Prostate gland (tissue), 2 donors: Measurements from ENCODE around the gene KCND2.

Experiments
- POLR2A ChIP-seq: fragments of 450-650 bp; IDR thresholded peaks from one replicate; pipeline ENCODE4 v1.6.1; 2016; ENCODE audit warnings: antibody characterized with exemption, mild to moderate bottlenecking
- TF ChIP-seq, protein P1 (sequence below), 4 experiments: fragments of 200-600 bp in 2 of 4; fragments of 450-650 bp in 2 of 4; sonication (generic) in 2 of 4; IDR thresholded peaks; 1 replicate in 3 of 4; 2 replicates in 1 of 4; pipeline ENCODE4 v1.5.1; 2016 to 2019; ENCODE audit warnings: antibody characterized with exemption in 4 of 4, mild to moderate bottlenecking in 2 of 4, moderate library complexity in 2 of 4

DNA sequence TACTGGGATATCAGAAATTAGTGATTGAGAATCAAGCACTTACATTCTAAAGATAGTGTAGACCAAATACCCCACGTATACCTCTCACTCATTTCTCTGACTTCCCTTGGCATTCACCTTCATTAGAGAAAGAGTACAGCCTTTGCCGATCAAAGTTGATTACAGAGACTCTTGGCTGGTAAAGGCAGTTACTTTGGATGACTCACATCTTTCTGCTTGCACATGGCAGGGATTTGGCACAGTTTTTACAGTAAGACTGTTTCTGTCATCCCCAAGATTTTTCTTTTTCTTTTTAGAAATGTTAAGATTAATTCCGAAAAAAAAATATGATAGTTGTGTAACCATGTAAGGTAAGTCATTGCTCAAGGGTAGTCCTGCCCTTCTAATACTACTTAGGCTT, 442.0 kb downstream of the KCND2 start:
- TF ChIP-seq, protein P1, sequence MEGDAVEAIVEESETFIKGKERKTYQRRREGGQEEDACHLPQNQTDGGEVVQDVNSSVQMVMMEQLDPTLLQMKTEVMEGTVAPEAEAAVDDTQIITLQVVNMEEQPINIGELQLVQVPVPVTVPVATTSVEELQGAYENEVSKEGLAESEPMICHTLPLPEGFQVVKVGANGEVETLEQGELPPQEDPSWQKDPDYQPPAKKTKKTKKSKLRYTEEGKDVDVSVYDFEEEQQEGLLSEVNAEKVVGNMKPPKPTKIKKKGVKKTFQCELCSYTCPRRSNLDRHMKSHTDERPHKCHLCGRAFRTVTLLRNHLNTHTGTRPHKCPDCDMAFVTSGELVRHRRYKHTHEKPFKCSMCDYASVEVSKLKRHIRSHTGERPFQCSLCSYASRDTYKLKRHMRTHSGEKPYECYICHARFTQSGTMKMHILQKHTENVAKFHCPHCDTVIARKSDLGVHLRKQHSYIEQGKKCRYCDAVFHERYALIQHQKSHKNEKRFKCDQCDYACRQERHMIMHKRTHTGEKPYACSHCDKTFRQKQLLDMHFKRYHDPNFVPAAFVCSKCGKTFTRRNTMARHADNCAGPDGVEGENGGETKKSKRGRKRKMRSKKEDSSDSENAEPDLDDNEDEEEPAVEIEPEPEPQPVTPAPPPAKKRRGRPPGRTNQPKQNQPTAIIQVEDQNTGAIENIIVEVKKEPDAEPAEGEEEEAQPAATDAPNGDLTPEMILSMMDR (IDR thresholded peaks at IDR 0.05): no peak
- no peak for TF ChIP-seq POLR2A
